Left ventricle myocardium inferior (tissue), 1 donor: ENCODE data around the gene KCNMA1. TPM values are rescaled to one million over a fixed set of nuclear protein-coding genes. Genes with fewer than 3 reads are reported as not detected.
A peak's percentile ranks its signal among the peaks of the same experiment; 100 is the strongest.

ENCODE experiments used
- DNase-seq: peaks from one replicate; pipeline ENCODE4 v3.0.0-alpha.2; 2020
- H3K27ac ChIP-seq: fragments of 200-600 bp; replicated peaks from 2 replicates; pipeline ENCODE4 v1.8.0; 2021
- H3K27me3 ChIP-seq: fragments of 200-600 bp; 2 replicates; pipeline ENCODE4 v1.8.0; 2021; ENCODE audit warnings: low read depth
- H3K36me3 ChIP-seq: fragments of 200-600 bp; 2 replicates; pipeline ENCODE4 v1.8.0; 2021
- H3K4me1 ChIP-seq: fragments of 200-600 bp; 2 replicates; pipeline ENCODE4 v1.8.0; 2021
- H3K4me3 ChIP-seq: fragments of 200-600 bp; 2 replicates; pipeline ENCODE4 v1.8.0; 2021; ENCODE audit warnings: mild to moderate bottlenecking, moderate library complexity
- H3K9me3 ChIP-seq: fragments of 200-600 bp; replicated peaks from 2 replicates; pipeline ENCODE4 v1.8.0; 2021
- CTCF ChIP-seq: fragments of 200-600 bp; IDR thresholded peaks from 2 replicates; pipeline ENCODE4 v1.8.0; 2021; ENCODE audit warnings: antibody characterized with exemption, mild to moderate bottlenecking, borderline replicate concordance
- intact Hi-C: fragments of 100-400 bp; cut with micrococcal nuclease; formaldehyde crosslinking; loops from one replicate; pipeline ENCODE4 v1.11.0; 2022
- total RNA-seq: library from RNA; stranded (reverse); fragmentation: NEBNext Ultra II Directional; extraction: Animal tissue kit (Norgen Biotek cat#: 25700); gene quantifications from one replicate; pipeline ENCODE4 v1.2.1, GENCODE V29; 2021
- donor health status: DM: no; HTN: yes; CAD: no; lungs with severe emphysema.

The KCNMA1 gene
- total RNA-seq, 1 donor from 2014 or later: 1.8 TPM

DNA sequence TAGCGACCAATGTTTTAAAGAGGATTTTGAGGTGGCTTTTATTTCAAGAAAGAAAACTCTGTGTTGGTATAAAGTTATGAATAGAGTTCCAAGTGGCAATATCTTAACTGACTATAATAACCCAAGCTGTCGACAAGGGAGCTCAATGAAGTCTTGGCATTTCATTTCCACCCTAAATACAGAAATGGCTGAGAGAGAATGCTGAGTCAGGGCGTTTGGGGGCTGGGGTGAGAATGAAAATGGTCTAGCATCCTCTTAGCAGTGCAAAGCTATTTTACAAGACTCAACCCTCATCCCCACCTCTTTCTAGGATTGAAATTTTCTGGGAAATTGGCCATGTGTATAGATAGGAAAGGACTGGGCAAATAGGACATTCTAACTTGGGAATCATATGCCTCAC, 759.1 kb downstream of the KCNMA1 start:
- no peaks in the 10 kb centered on the region for H3K36me3 ChIP-seq
- intact Hi-C loops: no loop called here
- H3K27me3 ChIP-seq: peaks cover 7% of the 10 kb centered on the region
- H3K4me1 ChIP-seq: peaks cover 25% of the 10 kb centered on the region
- no peak for DNase-seq
- TF ChIP-seq CTCF: no peak
- H3K9me3 ChIP-seq: no peaks in the 10 kb centered on the region
- no peak overlapping the region for H3K4me3 ChIP-seq
- no peak overlapping the region for H3K27ac ChIP-seq

DNA sequence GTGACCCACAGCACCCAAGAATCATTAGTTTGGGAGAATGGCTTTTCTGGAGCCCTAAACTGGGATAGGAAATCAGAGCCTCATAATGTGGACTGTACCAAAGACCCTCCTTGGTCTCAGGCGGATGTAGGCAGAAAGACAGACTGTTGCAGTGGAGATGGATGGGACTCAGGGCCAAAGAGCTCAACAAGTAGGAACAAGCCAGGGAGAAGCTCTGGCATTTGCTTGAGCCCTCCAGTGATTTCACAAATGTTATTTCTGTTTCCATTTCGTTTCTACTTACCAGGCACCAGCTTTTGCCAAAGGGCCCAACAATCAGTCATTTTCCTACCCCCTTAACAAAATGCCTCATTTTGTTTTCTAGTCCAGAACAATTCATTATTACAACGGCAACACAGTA, 762.7 kb downstream of the KCNMA1 start:
- Histone ChIP-seq H3K27me3 (no peaks in the 10 kb centered on the region), H3K36me3 (no peaks in the 10 kb centered on the region), H3K9me3 (no peaks in the 10 kb centered on the region), H3K27ac (peak overlapping the region; percentile 40), H3K4me1 (peaks cover 15% of the 10 kb centered on the region), H3K4me3 (no peak overlapping the region)
- no peak for DNase-seq
- intact Hi-C loops: no loop called here
- TF ChIP-seq CTCF: no peak

DNA sequence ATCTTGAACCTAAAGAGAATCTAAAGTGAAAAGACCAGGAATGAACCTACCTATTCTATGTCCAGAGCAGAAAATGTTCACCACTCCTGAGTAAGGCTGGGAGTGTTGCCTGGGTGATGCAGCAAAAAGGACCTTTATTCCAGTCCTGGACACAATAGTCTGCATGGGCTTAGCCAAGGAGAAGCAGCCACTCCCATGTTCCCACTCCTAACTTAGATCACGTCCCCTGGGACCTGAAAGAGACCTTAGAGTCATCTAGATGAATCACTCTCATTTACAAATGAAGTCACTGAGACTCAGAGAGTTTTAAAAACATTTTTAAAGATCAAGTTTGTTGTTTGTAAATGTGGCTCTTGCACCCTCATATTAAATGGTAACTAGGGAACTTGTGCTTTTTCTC, 763.4 kb downstream of the KCNMA1 start:
- no peak for TF ChIP-seq CTCF
- DNase-seq: peak; percentile 17
- no peaks in the 10 kb centered on the region for H3K27me3 ChIP-seq
- H3K4me3 ChIP-seq: no peak overlapping the region
- H3K36me3 ChIP-seq: no peaks in the 10 kb centered on the region
- H3K9me3 ChIP-seq: no peaks in the 10 kb centered on the region
- peaks cover 15% of the 10 kb centered on the region for H3K4me1 ChIP-seq
- intact Hi-C loops: no loop called here
- H3K27ac ChIP-seq: peak overlapping the region; percentile 40

GRCh38 chr10:76871697-76872295, 765.8 kb downstream of the KCNMA1 start:
- H3K9me3 ChIP-seq: no peaks in the 10 kb centered on the region
- H3K36me3 ChIP-seq: no peaks in the 10 kb centered on the region
- intact Hi-C loops: no loop called here
- DNase-seq: no peak
- peaks cover 15% of the 10 kb centered on the region for H3K4me1 ChIP-seq
- TF ChIP-seq CTCF: no peak
- no peaks in the 10 kb centered on the region for H3K27me3 ChIP-seq
- no peak overlapping the region for H3K4me3 ChIP-seq
- no peak overlapping the region for H3K27ac ChIP-seq

DNA sequence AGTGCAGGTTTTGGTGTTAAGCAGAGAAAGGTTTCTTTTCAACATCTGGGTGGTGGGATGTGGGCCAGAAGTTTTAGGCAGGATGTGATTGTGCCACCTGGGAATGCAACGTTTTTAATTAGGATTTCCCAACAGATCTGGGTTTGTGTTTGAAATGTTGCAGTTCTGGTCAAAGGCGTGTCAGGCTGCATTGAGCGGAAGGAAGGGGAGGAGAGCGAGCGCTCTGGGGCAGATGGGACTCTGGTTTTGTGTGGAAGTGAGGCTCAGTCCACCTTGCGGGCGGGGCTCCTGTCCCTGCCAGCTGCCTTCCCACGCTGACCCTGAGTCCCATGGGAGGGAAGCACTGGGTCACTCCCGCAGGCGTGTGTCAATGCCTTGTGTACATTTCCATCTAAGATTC, 767.7 kb downstream of the KCNMA1 start:
- H3K27me3 ChIP-seq: no peaks in the 10 kb centered on the region
- no peaks in the 10 kb centered on the region for H3K9me3 ChIP-seq
- no peak for TF ChIP-seq CTCF
- no peaks in the 10 kb centered on the region for H3K36me3 ChIP-seq
- intact Hi-C loops: no loop called here
- H3K27ac ChIP-seq: peak overlapping the region; percentile 16
- peaks cover 15% of the 10 kb centered on the region for H3K4me1 ChIP-seq
- H3K4me3 ChIP-seq: no peak overlapping the region
- no peak for DNase-seq
